ENCODE data around the gene MRPS7.
A peak's percentile ranks its signal among the peaks of the same experiment; 100 is the strongest.

Gene MRPS7

GRCh38 chr17:75267153-75267410 lies 5.4 kb downstream of the MRPS7 start:
- no peak overlapping the region for H3K4me3 ChIP-seq (ENCODE audit: low read depth, low read length)
- POLR2A ChIA-PET = interaction anchor here (1.0 kb wide), 1 partner anchor 22 kb away, joined by 3 read pairs; the partner anchor contains the start of gene SLC25A19
- no peak for DNase-seq (ENCODE audit: low read depth, low spot score)
- no peak for TF ChIP-seq CTCF (IDR thresholded peaks at IDR 0.05; ENCODE audit: insufficient read depth, low read length, missing control alignments)
- CTCF ChIA-PET = interaction anchor here (0.9 to 5.1 kb wide), 4 partner anchors 10 to 145 kb away, joined by 3 to 43 read pairs (median 4); partner anchors contain the start of gene SLC25A19

- H3K4me3 ChIP-seq (ENCODE audit: low read depth, low read length) = no peak overlapping the region
- ChIA-PET CTCF (interaction anchor here (1.2 to 5.1 kb wide), 5 partner anchors 18 to 482 kb away, joined by 4 to 43 read pairs (median 5); partner anchors contain the start of gene SLC25A19), POLR2A (interaction anchor here (1.0 kb wide), 1 partner anchor 22 kb away, joined by 3 read pairs; the partner anchor contains the start of gene SLC25A19)
- no peak for TF ChIP-seq CTCF (IDR thresholded peaks at IDR 0.05; ENCODE audit: insufficient read depth, low read length, missing control alignments)
- no peak for DNase-seq (ENCODE audit: low read depth, low spot score)
These were observed 5.9 kb downstream of the MRPS7 start for GRCh38 chr17:75267411-75268232.

GRCh38 chr17:75269844-75270217 lies 8.2 kb downstream of the MRPS7 start:
- peak overlapping the region; percentile 83 for H3K4me3 ChIP-seq (ENCODE audit: low read depth, low read length)
- POLR2A ChIA-PET = interaction anchor here (0.7 to 2.9 kb wide), 4 partner anchors 8 to 136 kb away, joined by 6 to 25 read pairs (median 18); partner anchors contain the start of genes GGA3, GRB2, MRPS7 and SLC25A19
- no peak for TF ChIP-seq CTCF (IDR thresholded peaks at IDR 0.05; ENCODE audit: insufficient read depth, low read length, missing control alignments)
- DNase-seq (ENCODE audit: low read depth, low spot score) = no peak
- CTCF ChIA-PET = interaction anchor here (1.0 to 6.7 kb wide), 22 partner anchors 8 to 480 kb away, joined by 3 to 135 read pairs (median 12); partner anchors contain the start of genes GGA3, GRB2, MRPS7 and SLC25A19

GRCh38 chr17:75270218-75270965 lies 8.7 kb downstream of the MRPS7 start:
- DNase-seq (ENCODE audit: low read depth, low spot score) = no peak
- POLR2A ChIA-PET = interaction anchor here (0.6 to 2.9 kb wide), 5 partner anchors 9 to 135 kb away, joined by 3 to 25 read pairs (median 12); partner anchors contain the start of genes GGA3, GRB2, MRPS7 and SLC25A19

GRCh38 chr17:75270966-75271232 lies 9.2 kb downstream of the MRPS7 start, which contains the start of gene MIF4GD:
TSS of gene MIF4GD (minus strand) at chr17:75271231. CDS start at chr17:75270195, 1,036 bp downstream.
- no peak for DNase-seq (ENCODE audit: low read depth, low spot score)
- ChIA-PET POLR2A (interaction anchor here (0.6 to 2.9 kb wide), 5 partner anchors 9 to 135 kb away, joined by 3 to 25 read pairs (median 12); partner anchors contain the start of genes GGA3, GRB2, MRPS7 and SLC25A19), CTCF (interaction anchor here (0.6 to 6.7 kb wide), 67 partner anchors 9 to 483 kb away, joined by 3 to 135 read pairs (median 5); partner anchors contain the start of genes GGA3, GRB2, MRPS7 and SLC25A19)
- TF ChIP-seq CTCF (IDR thresholded peaks at IDR 0.05; ENCODE audit: insufficient read depth, low read length, missing control alignments) = no peak
- peak within 1 kb of the TSS; percentile 83 for H3K4me3 ChIP-seq (ENCODE audit: low read depth, low read length)

More at GRCh38 chr17:75270218-75270965, 8.7 kb downstream of the MRPS7 start:
- H3K4me3 ChIP-seq (ENCODE audit: low read depth, low read length) = peak overlapping the region; percentile 83
- CTCF ChIA-PET = interaction anchor here (0.5 to 6.7 kb wide), 68 partner anchors 9 to 483 kb away, joined by 3 to 135 read pairs (median 4); partner anchors contain the start of genes GGA3, GRB2, MRPS7 and SLC25A19
- TF ChIP-seq CTCF (IDR thresholded peaks at IDR 0.05; ENCODE audit: insufficient read depth, low read length, missing control alignments) = peak; percentile 51

All from AG04449 (cell line).